Esophagus squamous epithelium (tissue), 4 donors: ENCODE measurements around the gene RNF149.

Source experiments
- POLR2A ChIP-seq, 4 donors: fragments of 450-650 bp; IDR thresholded peaks; one replicate each; pipeline ENCODE4 v1.6.1; 2017; ENCODE audit warnings: antibody characterized with exemption in 4 of 4, mild to moderate bottlenecking in 4 of 4, moderate library complexity in 3 of 4
- TF ChIP-seq, protein P1 (sequence below), 6 experiments: fragments of 450-650 bp in 4 of 6; fragments of 200-600 bp in 2 of 6; sonication (generic) in 2 of 6; IDR thresholded peaks; one replicate each; pipeline ENCODE4 v1.5.1; 2016 to 2019; ENCODE audit warnings: antibody characterized with exemption in 6 of 6, mild to moderate bottlenecking in 4 of 6, moderate library complexity in 4 of 6

DNA sequence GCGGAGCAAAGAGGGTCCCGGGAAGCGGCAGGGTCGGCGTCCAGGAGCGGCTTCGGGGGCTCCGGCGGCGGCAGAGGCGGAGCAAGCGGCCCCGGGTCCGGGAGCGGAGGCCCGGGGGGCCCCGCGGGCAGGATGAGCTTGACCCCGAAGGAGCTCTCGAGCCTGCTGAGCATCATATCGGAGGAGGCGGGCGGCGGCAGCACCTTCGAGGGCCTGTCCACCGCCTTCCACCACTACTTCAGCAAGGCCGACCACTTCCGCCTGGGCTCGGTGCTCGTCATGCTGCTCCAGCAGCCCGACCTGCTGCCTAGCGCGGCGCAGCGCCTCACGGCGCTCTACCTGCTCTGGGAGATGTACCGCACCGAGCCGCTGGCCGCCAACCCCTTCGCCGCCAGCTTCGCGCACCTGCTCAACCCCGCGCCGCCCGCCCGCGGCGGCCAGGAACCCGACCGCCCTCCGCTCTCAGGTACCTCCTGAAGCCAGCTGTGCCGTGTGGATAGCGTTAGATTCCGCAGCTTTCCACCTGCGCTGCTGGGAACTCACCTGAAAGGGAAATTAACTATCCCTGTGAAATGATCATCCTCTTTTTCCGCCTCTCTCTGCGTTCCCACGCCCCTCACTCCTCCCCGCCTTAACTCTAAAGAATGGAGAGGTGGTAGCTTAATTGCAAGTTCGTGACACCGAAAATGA lies 55.3 kb downstream of the RNF149 start:
- TF ChIP-seq, protein P1, sequence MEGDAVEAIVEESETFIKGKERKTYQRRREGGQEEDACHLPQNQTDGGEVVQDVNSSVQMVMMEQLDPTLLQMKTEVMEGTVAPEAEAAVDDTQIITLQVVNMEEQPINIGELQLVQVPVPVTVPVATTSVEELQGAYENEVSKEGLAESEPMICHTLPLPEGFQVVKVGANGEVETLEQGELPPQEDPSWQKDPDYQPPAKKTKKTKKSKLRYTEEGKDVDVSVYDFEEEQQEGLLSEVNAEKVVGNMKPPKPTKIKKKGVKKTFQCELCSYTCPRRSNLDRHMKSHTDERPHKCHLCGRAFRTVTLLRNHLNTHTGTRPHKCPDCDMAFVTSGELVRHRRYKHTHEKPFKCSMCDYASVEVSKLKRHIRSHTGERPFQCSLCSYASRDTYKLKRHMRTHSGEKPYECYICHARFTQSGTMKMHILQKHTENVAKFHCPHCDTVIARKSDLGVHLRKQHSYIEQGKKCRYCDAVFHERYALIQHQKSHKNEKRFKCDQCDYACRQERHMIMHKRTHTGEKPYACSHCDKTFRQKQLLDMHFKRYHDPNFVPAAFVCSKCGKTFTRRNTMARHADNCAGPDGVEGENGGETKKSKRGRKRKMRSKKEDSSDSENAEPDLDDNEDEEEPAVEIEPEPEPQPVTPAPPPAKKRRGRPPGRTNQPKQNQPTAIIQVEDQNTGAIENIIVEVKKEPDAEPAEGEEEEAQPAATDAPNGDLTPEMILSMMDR (IDR thresholded peaks at IDR 0.05): no peak
- TF ChIP-seq POLR2A (IDR thresholded peaks at IDR 0.05): no peak
